Stimulated activated CD4-positive, alpha-beta T cell treated with anti-CD3 and anti-CD28 coated beads, TNF-alpha, amount 100 ng/mL, for 48 hours (primary cell): ENCODE results near the gene RAB1B.
A peak's percentile ranks its signal among the peaks of the same experiment; 100 is the strongest.
"Not testable (repeated sequence)": the region's sequence is repeated elsewhere in the genome, so short reads cannot be mapped to it uniquely, and the experiment has no call there.

Experiments used
- DNase-seq, 3 donors: peaks; one replicate each; pipeline ENCODE4 v3.0.0-alpha.2; 2020; ENCODE audit warnings: low read depth in 3 of 3

The RAB1B gene

DNA sequence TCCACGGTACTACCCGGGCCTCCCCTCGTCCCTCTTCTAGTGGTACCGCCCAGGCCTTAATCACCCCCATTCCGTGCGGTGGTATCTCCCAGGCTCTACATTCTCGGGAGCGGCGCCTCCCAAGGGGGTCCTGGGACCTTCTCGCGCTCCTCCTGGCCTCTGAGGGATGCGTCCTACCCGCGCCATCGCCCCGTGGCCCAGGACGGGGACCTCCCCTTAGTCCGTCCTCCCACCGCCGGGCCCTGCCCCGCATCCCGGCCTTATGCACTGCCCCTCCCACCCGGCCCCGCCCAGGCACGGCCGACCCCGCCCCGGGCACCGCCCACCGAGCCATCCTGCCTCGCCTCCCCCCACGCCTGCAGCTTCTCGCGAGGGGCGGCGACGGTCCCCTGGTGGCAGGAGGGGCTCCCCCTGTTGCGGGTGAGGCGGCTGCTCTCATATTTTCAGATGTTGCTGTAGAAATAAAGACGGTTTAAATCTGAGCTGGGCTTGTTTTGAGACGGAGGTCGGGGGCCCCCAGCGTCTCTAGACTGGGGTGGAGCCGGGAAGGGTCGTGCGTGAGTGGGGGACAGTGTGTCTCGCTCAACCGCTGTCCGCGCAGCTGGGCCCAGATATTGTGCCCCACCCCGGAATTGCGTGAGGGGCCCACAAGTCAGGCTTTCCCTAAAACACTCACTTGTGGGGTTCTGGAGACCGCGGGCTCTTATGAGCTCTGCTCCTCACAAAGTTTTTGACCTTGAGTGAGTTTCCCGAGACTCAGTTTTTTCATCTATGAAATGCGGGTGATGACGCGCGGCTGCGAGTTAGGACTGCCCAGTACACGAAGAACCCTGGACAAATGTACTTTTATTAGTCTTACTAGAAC is 828 bp upstream of the RAB1B start:
- DNase-seq: peak; percentile 76 to 91 (median 80)

DNA sequence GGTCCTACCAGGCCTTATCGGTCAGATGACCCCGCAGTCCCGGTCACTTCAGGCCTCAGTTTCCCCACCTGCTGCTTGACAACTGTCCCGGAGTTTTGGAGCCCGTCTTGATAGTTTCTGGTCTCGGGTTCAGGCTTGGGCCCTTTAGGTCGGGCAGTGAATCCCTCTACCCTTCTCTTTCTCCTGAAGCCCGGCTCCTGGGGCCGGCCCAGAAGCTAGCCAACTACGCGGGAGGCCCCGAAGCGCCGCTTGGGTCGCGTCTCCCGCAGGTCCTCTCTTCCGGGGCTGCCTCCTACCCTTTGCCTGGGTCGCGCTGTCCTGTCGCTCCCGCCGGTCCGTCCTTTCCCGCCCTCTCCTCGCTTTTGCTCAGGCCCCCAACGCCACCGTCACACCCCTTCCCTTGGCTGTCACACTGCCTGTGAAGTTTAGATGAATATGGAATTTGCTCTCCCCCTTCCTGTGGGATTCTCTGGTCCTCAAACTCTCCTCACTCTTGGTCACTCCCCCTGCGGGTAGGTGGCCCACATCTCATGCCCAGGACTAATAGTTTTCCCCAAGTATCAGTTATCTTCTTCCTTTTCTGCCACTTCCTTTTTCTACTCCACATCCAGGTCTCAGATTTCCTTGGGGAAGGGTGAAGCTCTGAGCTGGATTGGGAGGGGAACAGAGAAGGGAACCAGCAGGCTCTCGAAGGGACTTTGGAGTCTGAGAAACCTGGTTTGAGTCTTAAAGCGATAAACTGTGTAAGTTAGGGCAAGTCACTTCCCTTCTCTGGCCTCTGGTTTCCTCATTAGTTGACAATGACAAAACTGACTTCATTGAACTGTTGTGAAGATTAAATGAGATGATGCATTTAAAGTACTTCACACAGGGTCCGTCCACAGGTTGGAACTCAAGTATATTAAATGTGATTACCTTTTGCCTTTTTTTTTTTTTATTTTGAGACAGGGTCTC is 790 bp downstream of the RAB1B start:
- no peak for DNase-seq

DNA sequence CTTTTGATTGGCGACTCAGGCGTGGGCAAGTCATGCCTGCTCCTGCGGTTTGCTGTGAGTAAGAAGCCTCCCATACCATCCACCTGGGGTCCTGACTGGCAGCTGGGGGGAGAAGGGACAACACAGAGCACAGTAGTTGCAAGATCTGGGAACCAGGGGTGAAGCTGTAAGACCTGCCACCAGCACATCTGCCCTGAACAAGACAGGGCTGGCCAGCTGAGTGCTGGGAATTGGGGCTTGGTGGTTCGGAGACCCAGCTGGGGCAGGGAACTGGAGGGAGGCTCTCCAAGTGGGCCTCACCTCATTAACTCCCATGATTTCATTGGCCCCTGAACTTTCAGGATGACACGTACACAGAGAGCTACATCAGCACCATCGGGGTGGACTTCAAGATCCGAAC is 3.4 kb downstream of the RAB1B start:
- DNase-seq: no peak

DNA sequence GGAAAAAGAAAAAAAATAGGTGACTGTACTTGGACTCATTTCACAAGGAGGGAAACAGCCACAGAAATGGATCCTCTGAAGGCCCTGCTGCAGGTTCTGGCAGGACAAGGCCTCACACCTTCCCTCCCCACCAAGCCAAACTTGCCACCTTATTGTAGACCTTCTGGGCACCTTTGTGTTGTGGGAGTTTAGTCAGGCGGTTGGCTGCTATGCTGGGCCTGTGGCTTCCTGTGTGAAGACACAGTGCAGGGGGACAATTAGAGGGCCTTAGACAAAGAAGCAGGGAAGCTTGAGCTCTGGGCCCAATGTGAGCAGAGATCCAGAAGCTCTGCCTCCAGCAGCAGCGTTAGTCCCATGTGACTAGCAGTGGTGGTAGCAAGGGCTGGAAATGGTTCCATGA is 4.2 kb downstream of the RAB1B start:
- DNase-seq: no peak

DNA sequence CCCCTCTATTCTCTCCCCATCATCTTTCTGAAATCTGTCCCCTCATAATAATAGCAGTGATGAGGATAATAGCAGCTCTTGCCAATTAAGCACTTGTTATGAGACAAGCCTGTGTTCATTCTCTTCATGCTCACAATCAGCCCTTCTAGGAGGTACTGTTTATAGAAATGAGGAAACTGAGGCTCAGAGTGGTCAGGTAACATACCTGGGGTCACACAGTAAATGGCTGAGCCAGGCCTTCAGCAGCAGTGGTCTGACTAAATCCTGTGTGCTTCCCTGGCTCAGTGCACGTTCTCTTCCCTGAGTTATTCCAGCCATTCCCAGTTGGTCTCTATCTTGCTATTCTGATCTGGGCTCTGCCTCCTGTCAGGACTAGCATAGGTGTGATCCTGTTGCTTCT is 5.8 kb downstream of the RAB1B start:
- no peak for DNase-seq

DNA sequence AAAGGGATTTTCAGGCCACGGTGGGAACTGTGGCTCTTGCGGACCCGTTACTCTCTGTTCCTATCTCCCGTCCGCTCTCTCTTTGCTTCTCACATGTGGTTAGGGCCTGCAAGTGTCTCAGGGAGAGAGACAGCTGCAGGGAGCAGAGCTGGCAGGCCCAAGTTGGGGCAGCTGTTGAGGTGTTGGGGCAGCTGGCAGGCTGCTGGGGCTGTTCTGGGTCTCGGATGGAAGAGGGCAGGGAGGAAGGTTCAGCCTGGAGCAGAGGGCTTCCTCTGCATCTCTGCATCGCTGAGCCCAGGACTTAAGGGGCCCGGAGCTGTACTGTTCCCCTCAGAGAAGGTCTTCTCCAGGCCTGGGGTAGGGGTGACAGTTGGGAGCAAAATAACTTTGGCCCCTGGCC is 7.0 kb downstream of the RAB1B start:
- DNase-seq: no peak

DNA sequence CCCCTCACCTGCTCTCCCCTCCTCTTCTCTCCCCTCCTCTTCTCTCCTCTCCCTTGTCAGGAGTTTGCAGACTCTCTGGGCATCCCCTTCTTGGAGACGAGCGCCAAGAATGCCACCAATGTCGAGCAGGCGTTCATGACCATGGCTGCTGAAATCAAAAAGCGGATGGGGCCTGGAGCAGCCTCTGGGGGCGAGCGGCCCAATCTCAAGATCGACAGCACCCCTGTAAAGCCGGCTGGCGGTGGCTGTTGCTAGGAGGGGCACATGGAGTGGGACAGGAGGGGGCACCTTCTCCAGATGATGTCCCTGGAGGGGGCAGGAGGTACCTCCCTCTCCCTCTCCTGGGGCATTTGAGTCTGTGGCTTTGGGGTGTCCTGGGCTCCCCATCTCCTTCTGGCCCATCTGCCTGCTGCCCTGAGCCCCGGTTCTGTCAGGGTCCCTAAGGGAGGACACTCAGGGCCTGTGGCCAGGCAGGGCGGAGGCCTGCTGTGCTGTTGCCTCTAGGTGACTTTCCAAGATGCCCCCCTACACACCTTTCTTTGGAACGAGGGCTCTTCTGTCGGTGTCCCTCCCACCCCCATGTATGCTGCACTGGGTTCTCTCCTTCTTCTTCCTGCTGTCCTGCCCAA is 7.7 kb downstream of the RAB1B start:
- DNase-seq: no peak

DNA sequence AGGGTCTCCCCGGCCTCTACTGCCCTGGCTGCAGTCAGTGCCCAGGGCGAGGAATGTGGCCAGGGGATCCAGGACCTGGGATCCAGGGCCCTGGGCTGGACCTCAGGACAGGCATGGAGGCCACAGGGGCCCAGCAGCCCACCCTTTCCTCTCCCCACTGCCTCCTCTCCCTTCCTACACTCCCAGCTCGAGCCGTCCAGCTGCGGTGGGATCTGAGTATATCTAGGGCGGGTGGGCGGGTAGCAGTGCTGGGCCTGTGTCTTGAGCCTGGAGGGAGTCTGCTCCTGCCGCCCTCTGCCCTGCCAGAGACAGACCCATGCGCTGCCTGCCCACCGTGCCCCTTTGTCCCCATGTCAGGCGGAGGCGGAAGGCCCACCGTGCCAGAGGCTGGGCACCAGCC is 8.2 kb downstream of the RAB1B start:
- DNase-seq: not testable (repeated sequence)

DNA sequence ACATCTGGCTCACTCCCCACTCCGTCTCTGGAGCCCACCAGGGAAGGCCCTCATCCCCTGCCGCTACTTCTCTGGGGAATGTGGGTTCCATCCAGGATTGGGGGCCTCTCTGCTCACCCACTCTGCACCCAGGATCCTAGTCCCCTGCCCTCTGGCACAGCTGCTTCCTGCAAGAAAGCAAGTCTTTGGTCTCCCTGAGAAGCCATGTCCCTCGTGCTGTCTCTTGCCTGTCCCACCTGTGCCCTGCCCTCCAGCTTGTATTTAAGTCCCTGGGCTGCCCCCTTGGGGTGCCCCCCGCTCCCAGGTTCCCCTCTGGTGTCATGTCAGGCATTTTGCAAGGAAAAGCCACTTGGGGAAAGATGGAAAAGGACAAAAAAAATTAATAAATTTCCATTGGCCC is 8.6 kb downstream of the RAB1B start:
- not testable (repeated sequence) for DNase-seq

DNA sequence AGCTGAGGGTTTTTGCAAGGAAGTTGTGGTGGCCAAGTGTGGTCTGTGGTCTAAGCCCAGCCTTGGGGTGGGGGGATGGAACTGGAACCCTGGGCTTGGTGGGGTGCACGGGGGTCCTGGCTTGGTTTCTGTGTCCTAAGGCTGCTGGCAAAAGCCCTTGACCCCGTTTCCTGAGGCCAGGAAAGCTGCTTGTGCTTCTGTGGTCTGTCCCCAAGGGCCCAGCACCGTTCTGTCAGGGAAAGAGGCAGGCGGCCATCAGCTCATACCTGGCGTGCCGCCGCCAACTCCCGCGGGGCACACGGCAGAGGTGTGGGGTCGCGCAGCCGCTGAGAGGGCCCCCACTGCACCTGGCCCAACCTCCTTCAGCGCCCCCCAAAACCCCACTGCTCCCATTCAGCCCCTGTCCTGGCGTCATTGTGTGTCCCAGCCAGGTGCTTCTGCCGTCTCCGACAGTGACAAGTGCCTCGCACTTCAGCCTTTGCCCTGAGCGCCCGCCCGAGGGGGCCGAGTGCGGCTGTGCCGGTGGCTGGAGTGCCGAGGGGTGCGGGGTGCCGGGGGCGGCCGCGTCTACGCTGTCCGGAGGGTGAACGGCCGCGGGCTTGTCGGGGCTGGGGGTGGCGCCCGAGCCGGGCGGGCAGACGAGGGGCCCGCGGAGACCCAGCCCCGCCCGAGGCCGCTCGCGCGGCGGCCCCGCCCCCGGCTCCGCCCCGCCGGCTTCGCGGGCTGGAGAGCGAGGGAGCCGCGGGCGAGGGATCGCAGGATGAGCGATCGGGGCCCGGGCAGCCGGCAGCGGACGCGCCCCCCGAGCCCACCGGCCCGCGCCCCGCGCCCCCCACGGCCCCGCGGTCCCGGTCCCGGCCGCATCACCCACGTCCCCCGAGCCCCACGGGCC is 9.3 kb downstream of the RAB1B start, which contains the start of gene CNIH2:
Gene CNIH2, plus strand, starts transcription at position 705 of the 892 bp plus-strand sequence. CDS start 282 bp downstream, outside the sequence.
- no peak for DNase-seq

DNA sequence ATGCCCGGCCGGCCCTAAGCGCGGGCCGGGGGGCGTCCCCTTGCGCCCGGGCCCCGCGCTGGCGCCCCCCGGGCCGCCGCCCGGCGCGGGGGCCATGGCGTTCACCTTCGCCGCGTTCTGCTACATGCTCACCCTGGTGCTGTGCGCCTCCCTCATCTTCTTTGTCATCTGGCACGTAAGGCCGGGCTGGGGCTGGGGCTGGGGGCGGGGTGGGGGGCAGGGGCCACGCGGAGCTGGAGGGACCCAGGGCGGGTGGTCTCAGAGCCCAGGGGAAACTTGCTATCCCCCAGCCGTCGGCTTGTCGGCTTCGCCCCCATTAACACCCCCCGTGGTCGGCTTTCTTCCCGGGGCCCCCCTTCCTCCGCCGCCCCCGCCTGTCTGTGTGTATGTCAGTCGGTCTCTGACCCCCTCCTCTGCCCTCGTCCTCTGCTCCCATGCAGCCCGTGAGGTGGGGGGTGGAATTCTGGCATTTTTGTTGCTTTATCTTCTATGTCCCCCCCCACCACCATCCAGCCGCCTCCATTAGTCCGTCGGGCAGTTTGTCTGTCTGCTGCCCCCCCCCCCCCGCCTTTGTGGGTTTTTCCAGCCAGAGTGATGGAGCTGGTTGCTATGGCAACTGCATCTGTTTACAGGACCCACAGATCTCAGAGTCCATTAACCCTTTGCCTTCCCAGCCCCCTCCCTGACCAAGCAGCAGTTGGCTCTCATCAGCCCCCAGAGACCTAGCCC is 10.1 kb downstream of the RAB1B start:
- DNase-seq: no peak

DNA sequence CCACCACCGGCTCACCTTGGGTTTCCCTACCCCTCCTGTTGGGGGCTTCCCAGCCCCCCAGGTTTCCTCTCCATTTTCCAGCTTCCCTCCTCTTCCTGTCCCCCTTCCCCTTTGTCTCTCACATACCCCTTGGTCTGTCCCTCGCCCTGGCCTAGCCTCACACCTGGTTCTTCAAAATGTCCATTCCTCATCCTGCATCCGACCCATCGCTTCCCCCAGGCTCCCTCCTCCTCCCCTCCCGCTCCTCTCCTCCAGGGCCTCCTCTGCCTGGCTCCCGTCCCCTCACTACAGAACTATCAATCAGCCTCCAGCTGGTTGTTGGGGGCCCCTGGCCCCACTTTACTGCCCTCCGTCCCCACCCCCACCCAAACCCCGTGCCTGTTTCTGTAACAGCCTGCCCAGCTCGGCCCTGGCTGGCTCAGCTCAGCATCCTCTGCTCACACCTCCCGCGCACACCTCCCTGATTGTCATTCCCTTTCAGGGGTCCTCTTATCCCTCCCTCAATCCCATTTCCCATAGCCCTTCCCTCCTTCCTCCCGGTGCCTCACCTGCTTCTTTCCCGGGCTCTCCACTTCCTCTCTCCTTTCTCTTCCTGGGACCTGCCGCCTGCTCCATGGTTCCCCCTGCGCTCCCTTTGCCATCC is 10.8 kb downstream of the RAB1B start:
- no peak for DNase-seq

DNA sequence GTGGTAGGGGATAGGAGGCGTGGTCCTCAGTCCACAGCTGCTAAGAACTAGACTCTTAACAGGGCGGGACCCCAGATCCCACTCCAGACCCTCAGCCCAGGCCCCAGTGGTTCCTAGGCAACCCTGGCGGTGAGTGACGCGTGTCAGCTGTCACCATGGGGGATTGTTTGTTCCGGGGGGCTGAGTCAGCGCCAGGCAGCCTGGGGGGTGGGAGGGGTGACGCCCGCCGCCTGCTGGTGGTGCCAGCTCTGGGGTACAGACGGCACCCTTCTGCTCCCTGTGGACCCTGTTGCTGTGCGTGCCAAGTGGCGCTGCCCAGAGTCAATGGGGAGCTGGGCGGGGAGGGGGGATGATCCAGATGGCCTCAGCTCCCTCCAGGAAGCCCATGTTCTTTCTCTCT is 12.0 kb downstream of the RAB1B start:
- no peak for DNase-seq

DNA sequence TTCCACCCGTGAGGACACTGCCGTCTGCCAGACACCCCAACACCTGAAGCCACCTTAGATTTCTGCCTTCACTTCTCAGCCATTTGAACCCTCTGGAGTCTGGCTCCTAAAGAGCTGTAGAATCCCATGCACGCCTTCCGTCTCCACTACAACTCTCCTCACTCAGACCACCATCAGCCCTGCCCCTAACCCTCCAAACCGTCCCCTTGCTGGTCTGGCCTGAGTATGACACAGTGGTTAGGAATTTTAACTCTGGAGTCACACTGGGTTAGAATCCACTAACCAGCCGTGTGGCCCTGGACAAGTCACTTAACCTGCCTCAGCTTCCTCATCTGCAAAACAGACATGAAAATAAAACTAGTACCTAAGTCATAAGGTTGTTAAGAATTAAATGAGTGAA is 12.6 kb downstream of the RAB1B start:
- no peak for DNase-seq

DNA sequence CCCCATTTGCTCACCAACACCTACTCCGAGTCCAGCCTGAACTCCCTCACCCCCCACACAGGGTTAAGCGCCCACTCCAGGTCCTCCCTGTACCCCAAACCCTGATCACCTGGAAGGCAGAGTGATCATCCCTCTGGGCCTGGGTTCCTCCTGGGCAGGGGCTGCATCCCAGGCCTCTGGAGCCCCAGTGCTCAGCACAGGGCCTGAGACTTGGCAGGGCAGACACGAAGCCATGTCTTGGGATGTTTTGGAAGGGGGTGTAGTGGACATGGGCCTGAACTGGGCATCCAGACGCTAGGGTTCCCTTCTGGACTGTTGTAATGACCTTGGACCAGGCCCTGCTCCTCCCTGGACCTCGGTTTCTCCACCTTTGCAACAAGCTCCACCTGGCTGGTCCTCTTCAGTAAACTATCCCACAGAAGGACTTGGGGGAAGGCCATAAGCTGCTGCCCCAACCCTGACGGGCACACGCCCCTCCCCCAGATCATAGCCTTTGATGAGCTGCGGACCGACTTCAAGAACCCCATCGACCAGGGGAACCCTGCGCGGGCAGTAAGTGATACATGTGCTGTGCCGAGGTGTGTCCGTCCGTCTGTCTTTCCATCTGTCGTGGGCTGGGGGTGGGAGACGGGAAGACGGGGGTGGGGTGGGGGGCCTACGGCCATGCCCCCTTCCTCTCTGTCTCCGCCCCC is 13.5 kb downstream of the RAB1B start:
- DNase-seq: no peak

DNA sequence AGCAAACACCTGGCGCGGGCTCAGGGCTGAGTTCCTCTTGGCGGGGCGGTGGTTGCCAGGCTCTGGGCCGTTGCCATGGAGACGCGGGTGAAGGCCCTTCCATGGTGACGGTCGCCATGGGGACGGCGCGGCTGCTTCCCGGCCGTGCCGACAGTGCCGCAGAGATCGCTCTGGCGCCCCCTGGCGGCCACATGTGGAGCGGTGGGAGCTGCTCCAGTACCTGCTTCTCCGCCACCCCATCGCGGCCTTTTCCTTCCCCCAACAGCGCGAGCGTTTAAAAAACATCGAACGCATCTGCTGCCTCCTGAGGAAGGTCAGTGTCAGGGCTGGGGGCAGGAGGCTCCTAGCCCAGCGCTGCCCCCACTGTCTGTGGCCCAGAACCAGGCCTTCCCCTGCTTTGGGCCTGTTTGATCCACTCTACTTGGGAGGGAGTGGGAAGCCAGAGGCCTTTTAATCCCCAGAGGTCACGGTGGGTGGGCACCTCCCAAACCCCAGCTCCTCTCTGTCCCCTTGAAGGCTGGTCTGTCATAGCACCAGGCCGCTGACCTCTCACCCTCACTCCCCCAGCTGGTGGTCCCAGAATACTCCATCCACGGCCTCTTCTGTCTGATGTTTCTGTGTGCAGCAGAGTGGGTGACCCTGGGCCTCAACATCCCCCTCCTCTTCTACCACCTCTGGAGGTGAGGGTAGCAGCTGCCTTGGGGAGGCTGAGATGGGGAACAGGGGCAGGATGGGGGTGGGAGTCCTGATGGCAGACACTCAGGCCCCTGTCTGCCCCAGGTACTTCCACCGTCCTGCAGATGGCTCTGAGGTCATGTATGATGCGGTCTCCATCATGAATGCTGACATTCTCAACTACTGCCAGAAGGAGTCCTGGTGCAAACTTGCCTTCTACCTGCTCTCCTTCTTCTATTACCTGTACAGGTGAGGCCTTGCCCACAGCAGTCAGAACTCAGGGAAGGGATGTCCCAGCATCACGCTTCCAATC is 14.3 kb downstream of the RAB1B start:
- DNase-seq: peak; percentile 97 to 100 (median 99)

DNA sequence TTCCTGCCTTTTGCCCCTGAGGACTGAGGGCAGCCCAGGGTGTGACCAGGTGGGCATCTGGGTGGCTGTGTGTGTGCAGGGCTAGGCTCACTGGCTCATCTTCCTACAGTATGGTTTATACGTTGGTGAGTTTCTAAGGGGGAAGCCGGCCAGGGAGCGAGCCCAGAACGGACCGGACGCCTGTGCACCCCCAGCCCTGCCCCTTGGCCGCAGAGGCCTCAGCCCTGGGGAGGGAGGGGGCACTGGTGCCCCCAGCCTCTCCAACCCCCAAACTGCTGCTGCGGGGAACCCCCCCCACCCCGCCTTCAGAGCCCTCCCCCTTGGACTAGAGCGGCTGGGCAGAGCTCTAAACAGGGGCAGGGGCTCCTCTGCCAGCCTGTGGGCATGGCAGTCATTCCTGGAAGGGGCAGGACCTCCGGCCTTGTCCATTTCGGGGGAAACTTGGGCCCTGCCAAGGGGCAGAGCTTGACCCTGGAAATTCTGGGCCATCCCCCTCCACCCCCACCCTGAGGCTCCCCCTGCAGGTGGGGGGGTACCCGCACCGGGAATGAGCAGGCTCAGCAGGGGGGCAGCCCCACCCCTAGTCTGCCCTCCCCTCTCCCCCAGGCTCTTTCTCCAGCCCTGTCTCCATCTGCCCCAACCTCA is 15.1 kb downstream of the RAB1B start:
- DNase-seq: no peak
